ENCODE data around the gene UTY. TPM values are rescaled to one million over a fixed set of nuclear protein-coding genes. Genes with fewer than 3 reads are reported as not detected.

UTY gene
- total and polyA plus RNA-seq, 2 experiments from 2014 or later: 15.7 to 36.3 TPM

DNA sequence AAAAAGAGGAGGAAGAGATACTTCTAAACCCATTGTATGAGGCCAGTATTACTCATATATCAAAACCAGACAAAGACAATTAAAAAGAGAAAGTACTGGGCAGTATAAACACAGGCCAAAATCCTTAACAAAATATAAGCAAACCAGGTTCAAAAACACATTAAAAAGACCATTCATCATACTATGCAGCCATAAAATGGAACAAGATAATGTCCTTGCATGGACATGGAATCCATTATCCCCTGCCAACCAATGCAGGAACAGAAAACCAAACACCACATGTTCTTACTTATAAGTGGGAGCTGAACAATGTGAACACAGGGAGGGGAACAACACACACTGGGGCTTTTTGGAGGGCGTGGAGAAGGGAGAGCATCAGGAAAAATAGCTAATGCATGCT lies 188.6 kb downstream of the UTY start:
- TF ChIP-seq, protein P1, sequence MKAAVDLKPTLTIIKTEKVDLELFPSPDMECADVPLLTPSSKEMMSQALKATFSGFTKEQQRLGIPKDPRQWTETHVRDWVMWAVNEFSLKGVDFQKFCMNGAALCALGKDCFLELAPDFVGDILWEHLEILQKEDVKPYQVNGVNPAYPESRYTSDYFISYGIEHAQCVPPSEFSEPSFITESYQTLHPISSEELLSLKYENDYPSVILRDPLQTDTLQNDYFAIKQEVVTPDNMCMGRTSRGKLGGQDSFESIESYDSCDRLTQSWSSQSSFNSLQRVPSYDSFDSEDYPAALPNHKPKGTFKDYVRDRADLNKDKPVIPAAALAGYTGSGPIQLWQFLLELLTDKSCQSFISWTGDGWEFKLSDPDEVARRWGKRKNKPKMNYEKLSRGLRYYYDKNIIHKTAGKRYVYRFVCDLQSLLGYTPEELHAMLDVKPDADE (IDR thresholded peaks at IDR 0.05): no peak
- TF ChIP-seq, protein P2, sequence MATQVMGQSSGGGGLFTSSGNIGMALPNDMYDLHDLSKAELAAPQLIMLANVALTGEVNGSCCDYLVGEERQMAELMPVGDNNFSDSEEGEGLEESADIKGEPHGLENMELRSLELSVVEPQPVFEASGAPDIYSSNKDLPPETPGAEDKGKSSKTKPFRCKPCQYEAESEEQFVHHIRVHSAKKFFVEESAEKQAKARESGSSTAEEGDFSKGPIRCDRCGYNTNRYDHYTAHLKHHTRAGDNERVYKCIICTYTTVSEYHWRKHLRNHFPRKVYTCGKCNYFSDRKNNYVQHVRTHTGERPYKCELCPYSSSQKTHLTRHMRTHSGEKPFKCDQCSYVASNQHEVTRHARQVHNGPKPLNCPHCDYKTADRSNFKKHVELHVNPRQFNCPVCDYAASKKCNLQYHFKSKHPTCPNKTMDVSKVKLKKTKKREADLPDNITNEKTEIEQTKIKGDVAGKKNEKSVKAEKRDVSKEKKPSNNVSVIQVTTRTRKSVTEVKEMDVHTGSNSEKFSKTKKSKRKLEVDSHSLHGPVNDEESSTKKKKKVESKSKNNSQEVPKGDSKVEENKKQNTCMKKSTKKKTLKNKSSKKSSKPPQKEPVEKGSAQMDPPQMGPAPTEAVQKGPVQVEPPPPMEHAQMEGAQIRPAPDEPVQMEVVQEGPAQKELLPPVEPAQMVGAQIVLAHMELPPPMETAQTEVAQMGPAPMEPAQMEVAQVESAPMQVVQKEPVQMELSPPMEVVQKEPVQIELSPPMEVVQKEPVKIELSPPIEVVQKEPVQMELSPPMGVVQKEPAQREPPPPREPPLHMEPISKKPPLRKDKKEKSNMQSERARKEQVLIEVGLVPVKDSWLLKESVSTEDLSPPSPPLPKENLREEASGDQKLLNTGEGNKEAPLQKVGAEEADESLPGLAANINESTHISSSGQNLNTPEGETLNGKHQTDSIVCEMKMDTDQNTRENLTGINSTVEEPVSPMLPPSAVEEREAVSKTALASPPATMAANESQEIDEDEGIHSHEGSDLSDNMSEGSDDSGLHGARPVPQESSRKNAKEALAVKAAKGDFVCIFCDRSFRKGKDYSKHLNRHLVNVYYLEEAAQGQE (IDR thresholded peaks at IDR 0.05; ENCODE audit: unreplicated experiment): no peak
- TF ChIP-seq CTCF (conservative IDR thresholded peaks at IDR 0.05; ENCODE audit: low read depth in 2 of 2) (no peak), JUNB (IDR thresholded peaks at IDR 0.05; ENCODE audit: unreplicated experiment) (no peak), EZH2phosphoT487 (IDR thresholded peaks at IDR 0.05; ENCODE audit: unreplicated experiment) (no peak), STAT1 (IDR thresholded peaks at IDR 0.05; ENCODE audit: unreplicated experiment) (no peak), ZNF114 (CRISPR knock-in tag; IDR thresholded peaks at IDR 0.05) (no peak), EZH2 (IDR thresholded peaks at IDR 0.05; ENCODE audit: low read depth, unreplicated experiment) (no peak), ZNF331 (CRISPR knock-in tag; IDR thresholded peaks at IDR 0.05; ENCODE audit: low read depth) (no peak), POLR2AphosphoS5 (IDR thresholded peaks at IDR 0.05; ENCODE audit: low read depth) (no peak), CREB1 (CRISPR knock-in tag; IDR thresholded peaks at IDR 0.05; ENCODE audit: low read depth) (no peak)
- TF ChIP-seq, protein P3, sequence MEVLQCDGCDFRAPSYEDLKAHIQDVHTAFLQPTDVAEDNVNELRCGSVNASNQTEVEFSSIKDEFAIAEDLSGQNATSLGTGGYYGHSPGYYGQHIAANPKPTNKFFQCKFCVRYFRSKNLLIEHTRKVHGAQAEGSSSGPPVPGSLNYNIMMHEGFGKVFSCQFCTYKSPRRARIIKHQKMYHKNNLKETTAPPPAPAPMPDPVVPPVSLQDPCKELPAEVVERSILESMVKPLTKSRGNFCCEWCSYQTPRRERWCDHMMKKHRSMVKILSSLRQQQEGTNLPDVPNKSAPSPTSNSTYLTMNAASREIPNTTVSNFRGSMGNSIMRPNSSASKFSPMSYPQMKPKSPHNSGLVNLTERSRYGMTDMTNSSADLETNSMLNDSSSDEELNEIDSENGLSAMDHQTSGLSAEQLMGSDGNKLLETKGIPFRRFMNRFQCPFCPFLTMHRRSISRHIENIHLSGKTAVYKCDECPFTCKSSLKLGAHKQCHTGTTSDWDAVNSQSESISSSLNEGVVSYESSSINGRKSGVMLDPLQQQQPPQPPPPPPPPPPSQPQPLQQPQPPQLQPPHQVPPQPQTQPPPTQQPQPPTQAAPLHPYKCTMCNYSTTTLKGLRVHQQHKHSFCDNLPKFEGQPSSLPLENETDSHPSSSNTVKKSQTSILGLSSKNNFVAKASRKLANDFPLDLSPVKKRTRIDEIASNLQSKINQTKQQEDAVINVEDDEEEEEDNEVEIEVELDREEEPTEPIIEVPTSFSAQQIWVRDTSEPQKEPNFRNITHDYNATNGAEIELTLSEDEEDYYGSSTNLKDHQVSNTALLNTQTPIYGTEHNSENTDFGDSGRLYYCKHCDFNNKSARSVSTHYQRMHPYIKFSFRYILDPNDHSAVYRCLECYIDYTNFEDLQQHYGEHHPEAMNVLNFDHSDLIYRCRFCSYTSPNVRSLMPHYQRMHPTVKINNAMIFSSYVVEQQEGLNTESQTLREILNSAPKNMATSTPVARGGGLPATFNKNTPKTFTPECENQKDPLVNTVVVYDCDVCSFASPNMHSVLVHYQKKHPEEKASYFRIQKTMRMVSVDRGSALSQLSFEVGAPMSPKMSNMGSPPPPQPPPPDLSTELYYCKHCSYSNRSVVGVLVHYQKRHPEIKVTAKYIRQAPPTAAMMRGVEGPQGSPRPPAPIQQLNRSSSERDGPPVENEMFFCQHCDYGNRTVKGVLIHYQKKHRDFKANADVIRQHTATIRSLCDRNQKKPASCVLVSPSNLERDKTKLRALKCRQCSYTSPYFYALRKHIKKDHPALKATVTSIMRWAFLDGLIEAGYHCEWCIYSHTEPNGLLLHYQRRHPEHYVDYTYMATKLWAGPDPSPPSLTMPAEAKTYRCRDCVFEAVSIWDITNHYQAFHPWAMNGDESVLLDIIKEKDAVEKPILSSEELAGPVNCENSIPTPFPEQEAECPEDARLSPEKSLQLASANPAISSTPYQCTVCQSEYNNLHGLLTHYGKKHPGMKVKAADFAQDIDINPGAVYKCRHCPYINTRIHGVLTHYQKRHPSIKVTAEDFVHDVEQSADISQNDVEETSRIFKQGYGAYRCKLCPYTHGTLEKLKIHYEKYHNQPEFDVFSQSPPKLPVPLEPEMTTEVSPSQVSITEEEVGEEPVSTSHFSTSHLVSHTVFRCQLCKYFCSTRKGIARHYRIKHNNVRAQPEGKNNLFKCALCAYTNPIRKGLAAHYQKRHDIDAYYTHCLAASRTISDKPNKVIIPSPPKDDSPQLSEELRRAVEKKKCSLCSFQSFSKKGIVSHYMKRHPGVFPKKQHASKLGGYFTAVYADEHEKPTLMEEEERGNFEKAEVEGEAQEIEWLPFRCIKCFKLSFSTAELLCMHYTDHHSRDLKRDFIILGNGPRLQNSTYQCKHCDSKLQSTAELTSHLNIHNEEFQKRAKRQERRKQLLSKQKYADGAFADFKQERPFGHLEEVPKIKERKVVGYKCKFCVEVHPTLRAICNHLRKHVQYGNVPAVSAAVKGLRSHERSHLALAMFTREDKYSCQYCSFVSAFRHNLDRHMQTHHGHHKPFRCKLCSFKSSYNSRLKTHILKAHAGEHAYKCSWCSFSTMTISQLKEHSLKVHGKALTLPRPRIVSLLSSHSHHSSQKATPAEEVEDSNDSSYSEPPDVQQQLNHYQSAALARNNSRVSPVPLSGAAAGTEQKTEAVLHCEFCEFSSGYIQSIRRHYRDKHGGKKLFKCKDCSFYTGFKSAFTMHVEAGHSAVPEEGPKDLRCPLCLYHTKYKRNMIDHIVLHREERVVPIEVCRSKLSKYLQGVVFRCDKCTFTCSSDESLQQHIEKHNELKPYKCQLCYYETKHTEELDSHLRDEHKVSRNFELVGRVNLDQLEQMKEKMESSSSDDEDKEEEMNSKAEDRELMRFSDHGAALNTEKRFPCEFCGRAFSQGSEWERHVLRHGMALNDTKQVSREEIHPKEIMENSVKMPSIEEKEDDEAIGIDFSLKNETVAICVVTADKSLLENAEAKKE (CRISPR knock-in tag; IDR thresholded peaks at IDR 0.05): no peak
- H3K79me2 ChIP-seq (replicated peaks; ENCODE audit: insufficient read depth): 0 out of 2 replicates have a peak, but pooled peaks cover 10% of the 10 kb centered on the region
- no peaks in the 10 kb centered on the region for H3F3A ChIP-seq (replicated peaks; ENCODE audit: low read depth)
- ATAC-seq (no peak), DNase-seq (ENCODE audit: low spot score) (no peak)
- Mint-ChIP-seq H3K36me3 (ENCODE audit: low read depth) (peaks cover 92% of the 10 kb centered on the region), H3K27ac (no peak overlapping the region), H3K4me1 (peaks cover 14% of the 10 kb centered on the region), H3K4me3 (no peak overlapping the region), H3K9me3 (peaks cover 22% of the 10 kb centered on the region), H3K27me3 (ENCODE audit: insufficient read depth, low read depth, poor library complexity) (no peaks in the 10 kb centered on the region)
- no peak overlapping the region for H3K4me3 ChIP-seq
- H2AFZ ChIP-seq: no peak overlapping the region
- H3K4me1 ChIP-seq (ENCODE audit: insufficient read depth): peaks cover 7% of the 10 kb centered on the region; the same call in 1 of the 2 replicates
- 0 out of 2 replicates have a peak, but pooled peaks cover 4% of the 10 kb centered on the region for H3K36me3 ChIP-seq (ENCODE audit: insufficient read depth)
- H3K4me2 ChIP-seq: no peak overlapping the region
- H3K27me3 ChIP-seq (ENCODE audit: insufficient read depth): no peaks in the 10 kb centered on the region
- no peaks in the 10 kb centered on the region for H3K9me2 ChIP-seq (ENCODE audit: insufficient read depth)
- H4K20me1 ChIP-seq (replicated peaks; ENCODE audit: insufficient read depth): no peaks in the 10 kb centered on the region
- no peak overlapping the region for H3K27ac ChIP-seq (ENCODE audit: low read depth)

All from GM23338 (cell line).